Activated CD8-positive, alpha-beta memory T cell treated with anti-CD3 and anti-CD28 coated beads for 1 hour (primary cell): ENCODE measurements around the gene HLA-A.

Source experiments
- DNase-seq, 2 donors: peaks; one replicate each; pipeline ENCODE4 v3.0.0-alpha.2; 2020; ENCODE audit warnings: low read depth in 1 of 2; ENCODE audit errors: extremely low read depth in 1 of 2

Gene HLA-A

DNA sequence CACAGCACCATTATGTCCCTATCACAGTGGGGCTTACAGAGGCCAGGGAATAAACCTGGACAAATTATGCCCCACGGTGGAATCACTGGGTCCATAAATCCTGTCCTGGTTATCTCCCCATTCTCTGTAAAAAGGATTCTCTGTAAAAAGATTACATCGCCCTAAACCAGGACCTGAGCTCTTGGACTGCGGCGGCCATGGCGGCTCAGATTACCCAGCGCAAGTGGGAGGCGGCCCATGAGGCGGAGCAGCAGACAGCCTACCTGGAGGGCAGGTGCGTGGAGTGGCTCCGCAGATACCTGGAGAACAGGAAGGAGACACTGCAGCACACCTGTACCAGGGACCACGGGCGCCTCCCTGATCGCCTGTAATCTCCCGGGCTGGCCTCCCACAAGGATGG lies 8.4 kb upstream of the HLA-A start:
- DNase-seq = no peak

DNA sequence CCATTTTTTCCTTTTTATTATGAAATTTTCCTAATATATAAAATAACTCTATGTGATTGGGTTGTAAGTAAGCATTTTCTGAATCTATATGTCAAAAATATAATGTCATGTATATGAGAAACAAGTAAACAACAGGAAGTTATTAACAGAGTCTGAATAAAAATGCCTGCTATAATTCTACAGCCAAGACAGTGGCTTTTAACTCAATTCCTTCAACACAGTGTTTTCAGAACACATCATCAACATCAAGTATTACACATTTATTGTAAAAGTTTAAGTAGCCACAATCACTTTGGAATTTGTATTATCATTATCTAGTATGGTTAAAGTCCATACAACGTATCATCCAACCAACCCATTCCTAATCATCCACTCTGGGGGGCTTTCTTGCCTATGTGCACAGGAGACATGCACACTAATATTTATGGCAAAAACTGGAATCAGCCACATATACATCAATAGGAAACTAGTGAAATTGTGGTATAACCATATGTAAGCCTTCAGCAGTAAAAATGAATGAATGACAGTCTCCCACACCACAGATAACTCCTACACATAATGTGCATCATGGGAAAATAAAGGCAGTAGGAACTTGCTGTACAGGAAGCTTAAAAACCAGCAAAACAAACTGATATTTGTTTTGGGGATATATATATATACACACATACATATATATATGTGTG lies 6.9 kb upstream of the HLA-A start:
- no peak for DNase-seq

GRCh38 chr6:29938746-29939508 lies 3.4 kb upstream of the HLA-A start:
- no peak for DNase-seq

DNA sequence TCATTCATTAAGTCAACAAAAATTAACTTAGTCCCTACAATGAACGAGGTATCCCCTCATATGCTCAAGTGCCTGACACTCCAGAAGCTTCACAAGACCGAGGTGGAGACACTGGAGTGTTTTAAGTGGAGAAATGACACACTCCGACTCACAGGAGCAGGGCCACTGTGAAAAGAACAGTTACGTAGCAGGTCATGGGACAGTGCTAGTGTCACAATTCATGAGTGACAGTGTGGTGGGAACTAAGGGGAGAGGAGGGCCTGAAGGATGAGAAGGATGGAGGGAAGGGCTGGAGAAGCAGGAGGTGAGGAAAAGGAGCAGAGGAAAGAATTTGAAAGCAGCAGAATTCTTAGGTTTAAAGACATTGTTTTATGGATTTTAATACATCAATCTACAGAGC lies 1.3 kb upstream of the HLA-A start:
- DNase-seq = no peak

DNA sequence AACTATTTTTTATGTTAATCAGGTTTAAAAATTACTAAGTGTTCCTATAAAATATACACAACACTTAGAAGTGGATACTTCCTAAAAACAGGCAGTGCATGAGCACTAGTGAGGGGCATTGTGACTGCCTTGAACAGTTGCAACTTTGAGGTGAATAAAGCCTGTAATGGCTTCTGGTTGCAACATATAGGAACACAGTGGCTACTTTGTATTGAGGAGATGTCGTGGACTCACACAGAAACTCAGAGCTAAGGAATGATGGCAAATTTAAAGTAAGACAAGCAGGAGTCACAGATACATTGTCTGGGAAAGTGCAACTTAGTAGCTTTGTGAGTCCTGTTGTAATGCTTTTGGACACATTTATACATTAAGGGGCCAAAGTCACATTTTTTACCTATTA lies 861 bp upstream of the HLA-A start:
- no peak for DNase-seq

GRCh38 chr6:29941916-29942274 lies 437 bp upstream of the HLA-A start:
- DNase-seq = no peak

DNA sequence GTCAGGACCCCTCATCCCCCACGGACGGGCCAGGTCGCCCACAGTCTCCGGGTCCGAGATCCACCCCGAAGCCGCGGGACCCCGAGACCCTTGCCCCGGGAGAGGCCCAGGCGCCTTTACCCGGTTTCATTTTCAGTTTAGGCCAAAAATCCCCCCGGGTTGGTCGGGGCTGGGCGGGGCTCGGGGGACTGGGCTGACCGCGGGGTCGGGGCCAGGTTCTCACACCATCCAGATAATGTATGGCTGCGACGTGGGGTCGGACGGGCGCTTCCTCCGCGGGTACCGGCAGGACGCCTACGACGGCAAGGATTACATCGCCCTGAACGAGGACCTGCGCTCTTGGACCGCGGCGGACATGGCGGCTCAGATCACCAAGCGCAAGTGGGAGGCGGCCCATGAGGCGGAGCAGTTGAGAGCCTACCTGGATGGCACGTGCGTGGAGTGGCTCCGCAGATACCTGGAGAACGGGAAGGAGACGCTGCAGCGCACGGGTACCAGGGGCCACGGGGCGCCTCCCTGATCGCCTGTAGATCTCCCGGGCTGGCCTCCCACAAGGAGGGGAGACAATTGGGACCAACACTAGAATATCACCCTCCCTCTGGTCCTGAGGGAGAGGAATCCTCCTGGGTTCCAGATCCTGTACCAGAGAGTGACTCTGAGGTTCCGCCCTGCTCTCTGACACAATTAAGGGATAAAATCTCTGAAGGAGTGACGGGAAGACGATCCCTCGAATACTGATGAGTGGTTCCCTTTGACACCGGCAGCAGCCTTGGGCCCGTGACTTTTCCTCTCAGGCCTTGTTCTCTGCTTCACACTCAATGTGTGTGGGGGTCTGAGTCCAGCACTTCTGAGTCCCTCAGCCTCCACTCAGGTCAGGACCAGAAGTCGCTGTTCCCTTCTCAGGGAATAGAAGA lies 978 bp downstream of the HLA-A start:
- DNase-seq = no peak

DNA sequence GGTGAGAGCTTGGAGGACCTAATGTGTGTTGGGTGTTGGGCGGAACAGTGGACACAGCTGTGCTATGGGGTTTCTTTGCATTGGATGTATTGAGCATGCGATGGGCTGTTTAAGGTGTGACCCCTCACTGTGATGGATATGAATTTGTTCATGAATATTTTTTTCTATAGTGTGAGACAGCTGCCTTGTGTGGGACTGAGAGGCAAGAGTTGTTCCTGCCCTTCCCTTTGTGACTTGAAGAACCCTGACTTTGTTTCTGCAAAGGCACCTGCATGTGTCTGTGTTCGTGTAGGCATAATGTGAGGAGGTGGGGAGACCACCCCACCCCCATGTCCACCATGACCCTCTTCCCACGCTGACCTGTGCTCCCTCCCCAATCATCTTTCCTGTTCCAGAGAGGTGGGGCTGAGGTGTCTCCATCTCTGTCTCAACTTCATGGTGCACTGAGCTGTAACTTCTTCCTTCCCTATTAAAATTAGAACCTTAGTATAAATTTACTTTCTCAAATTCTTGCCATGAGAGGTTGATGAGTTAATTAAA lies 3.0 kb downstream of the HLA-A start:
- no peak for DNase-seq

DNA sequence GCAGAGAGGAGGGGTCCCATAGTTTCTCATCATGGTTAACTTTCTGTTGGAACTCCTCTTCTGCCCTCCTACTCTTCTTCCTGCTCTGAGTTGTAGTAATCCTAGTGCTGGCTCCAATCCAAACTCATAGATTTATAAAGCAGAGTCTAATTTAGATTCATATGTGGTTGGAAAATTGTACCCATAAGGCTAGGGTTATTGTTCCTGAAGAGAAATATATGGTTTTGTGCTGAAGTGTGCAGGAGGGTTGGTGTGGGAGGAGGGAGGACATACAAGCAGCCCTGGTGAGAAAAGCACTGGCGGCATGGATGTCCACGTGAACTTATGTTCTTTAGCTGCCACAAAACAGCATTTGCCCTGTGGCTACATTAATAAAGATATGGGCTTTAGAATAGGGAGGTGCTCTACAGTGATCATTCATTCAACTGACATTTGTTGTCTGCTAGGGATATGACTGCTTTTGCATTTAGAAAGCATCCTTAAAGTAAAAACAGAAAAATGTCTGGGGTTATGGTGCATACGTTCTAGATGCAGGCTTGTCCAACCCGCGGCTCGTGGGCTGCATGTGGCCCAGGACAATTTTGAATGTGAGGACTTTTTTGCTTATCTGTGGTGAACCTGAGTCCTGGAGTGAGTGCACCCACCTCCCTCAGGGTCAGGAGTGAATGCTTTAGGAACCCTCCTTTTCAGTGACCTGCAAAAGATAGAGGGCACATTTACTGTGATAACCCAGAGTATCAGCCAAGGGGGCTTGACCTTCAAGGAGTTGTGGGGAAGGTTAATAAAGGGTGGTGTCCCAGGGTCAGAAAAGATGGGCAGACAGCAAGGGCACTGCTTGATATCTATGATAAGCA lies 4.1 kb downstream of the HLA-A start:
- DNase-seq = no peak

GRCh38 chr6:29947077-29947980 lies 5.0 kb downstream of the HLA-A start:
- no peak for DNase-seq

DNA sequence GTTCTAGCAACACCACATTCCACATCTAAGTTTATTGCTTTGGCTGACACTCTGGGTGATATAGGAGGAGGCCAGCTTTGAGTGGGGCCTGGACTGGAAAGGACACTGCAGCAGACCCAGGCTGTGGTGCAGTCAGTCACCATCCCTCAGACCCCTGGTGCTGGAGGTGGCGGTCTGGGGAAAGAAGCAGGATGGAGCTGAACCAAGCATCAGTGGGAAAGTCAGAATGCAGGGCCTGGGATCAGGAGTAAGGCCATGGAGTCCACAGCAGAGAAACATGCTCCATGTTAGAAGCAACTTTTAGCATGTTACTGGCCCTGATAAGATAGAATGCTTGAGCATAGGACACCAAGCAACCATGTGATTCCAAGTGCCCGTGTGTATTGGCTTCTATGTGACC lies 5.9 kb downstream of the HLA-A start:
- no peak for DNase-seq

DNA sequence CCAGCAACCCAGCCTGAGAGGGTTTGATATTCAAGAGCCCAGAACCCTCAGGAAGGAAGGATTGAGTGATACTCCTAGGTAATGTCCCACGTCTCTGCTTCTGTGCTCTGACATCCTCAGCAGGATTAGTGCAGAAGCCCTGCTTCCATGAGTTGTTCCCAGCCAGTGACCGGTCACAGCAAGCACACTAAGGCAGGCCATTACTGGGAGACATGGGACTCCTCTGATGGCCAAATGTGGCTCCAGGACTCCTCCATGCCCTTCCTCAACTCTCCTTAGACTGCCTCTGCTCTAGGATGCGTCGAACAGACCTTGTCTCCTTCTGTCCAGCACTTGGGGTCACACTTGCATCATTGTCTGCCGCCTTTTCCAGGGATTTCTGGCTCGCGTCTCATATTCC lies 7.6 kb downstream of the HLA-A start:
- DNase-seq = no peak

DNA sequence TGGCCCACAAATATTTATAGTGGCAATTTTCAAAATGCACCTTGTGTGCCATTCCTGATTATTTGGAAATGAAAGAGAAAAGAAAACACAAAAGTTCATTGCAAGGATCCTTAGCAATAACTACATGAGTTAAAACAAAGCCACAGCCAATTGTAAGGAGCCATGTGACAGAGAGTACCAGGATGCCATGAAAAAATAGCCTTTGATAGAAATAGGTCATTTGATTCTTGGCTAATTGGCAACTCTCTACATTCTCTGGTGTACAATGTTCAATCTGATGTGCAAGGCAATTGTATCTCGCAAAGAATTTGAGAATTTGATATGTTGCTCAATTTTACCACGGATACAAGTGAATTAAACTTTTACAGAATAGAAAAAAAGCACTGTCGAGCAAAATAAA lies 9.6 kb downstream of the HLA-A start:
- DNase-seq = no peak

- no peak for DNase-seq
Measured at GRCh38 chr6:29953001-29953441, 10.7 kb downstream of the HLA-A start.

DNA sequence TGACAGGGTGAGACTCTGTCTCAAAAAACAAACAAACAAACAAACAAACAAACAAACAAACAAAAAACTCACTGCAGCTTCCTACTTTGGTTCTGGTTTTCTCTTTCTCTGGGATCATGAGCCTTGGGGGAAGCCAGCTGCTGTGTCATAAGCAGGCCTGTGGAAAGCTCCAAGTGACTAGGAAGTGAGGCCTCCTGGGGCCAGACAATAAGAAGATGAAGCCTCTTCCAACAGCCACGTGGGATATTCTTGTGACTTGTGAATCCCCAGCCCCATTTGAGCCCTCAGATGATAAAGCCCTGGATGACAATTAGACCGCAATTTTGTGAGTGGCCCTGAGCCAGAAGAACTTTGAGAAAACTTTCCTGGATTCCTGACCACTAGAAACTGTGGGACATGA lies 11.4 kb downstream of the HLA-A start:
- DNase-seq = no peak

GRCh38 chr6:29954272-29954671 lies 11.9 kb downstream of the HLA-A start:
- no peak for DNase-seq

- DNase-seq = no peak
Measured at GRCh38 chr6:29955783-29956182, 13.5 kb downstream of the HLA-A start.

GRCh38 chr6:29956518-29956917 lies 14.2 kb downstream of the HLA-A start:
- DNase-seq = no peak

GRCh38 chr6:29958046-29958445 lies 15.7 kb downstream of the HLA-A start:
- DNase-seq = no peak
